T-cell (primary cell): Measurements from ENCODE around the gene STAMBPL1. TPM values are rescaled to one million over a fixed set of nuclear protein-coding genes. Genes with fewer than 3 reads are reported as not detected.

Experiments used
- ATAC-seq, 4 experiments: fragments of 200-7000 bp in 3 of 4; fragments of 150-1000 bp in 1 of 4; cut with Tn5 transposase; replicated peaks in 1 of 4; 1 replicate in 3 of 4; 2 replicates in 1 of 4; pipeline ENCODE4 v1.10.0; 2021; ENCODE audit warnings: moderate library complexity in 3 of 4, mild to moderate bottlenecking in 2 of 4, moderate number of reproducible peaks in 1 of 4
- CTCF ChIA-PET, 2 donors: fragments of 300-600 bp; sonication (Branson Sonifier 250); formaldehyde crosslinking; loops; one replicate each; lab custom pipeline; 2022; ENCODE audit warnings: antibody characterized with exemption in 2 of 2; lab: Charles Lee
- POLR2A ChIA-PET, 2 donors: fragments of 300-600 bp; sonication (Branson Sonifier 250); formaldehyde crosslinking; loops; one replicate each; lab custom pipeline; 2022; ENCODE audit warnings: antibody characterized with exemption in 2 of 2; lab: Charles Lee
- DNase-seq, 35 experiments: peaks; one replicate each; pipeline versions ENCODE4 v3.0.0 to v3.0.0-alpha.2; 2013 to 2023
- H3K27ac ChIP-seq: one replicate; pipeline ENCODE4 v1.5.1; 2013; ENCODE audit warnings: low read length
- H3K27me3 ChIP-seq, 2 experiments: replicated peaks in 1 of 2; 1 replicate in 1 of 2; 2 replicates in 1 of 2; pipeline versions ENCODE4 v1.6.1 to v1.7.0; 2013; ENCODE audit warnings: low read length in 1 of 2, mixed read lengths in 1 of 2; ENCODE audit not compliant: control insufficient read depth in 2 of 2, insufficient read depth in 2 of 2; ENCODE audit errors: extremely low read depth in 1 of 2
- H3K36me3 ChIP-seq, 2 donors: 1 replicate in 1 of 2; 2 replicates in 1 of 2; pipeline versions ENCODE4 v1.6.1 to v1.7.0; 2013; ENCODE audit warnings: low read length in 1 of 2; ENCODE audit not compliant: control insufficient read depth in 2 of 2, insufficient read depth in 1 of 2; ENCODE audit errors: extremely low read depth in 1 of 2
- H3K4me1 ChIP-seq, 2 experiments: 1 replicate in 1 of 2; 2 replicates in 1 of 2; pipeline versions ENCODE4 v1.6.1 to v1.7.0; 2013; ENCODE audit warnings: low read length in 2 of 2, mixed read lengths in 1 of 2; ENCODE audit not compliant: insufficient read depth in 2 of 2, control insufficient read depth in 1 of 2; ENCODE audit errors: extremely low read depth in 1 of 2
- H3K4me3 ChIP-seq, 2 donors: 1 replicate in 1 of 2; 2 replicates in 1 of 2; pipeline versions ENCODE4 v1.5.1 to v1.7.0; 2013; ENCODE audit warnings: mild to moderate bottlenecking in 2 of 2, low read length in 1 of 2, moderate library complexity in 1 of 2; ENCODE audit not compliant: control insufficient read depth in 1 of 2; ENCODE audit errors: extremely low read depth in 1 of 2
- H3K9me3 ChIP-seq: 2 replicates; pipeline ENCODE4 v1.7.0; 2013
- H3K27ac Mint-ChIP-seq, 2 donors: one replicate each; pipeline ENCODE4 v1.8.0; 2020 to 2021; ENCODE audit warnings: mild to moderate bottlenecking in 2 of 2, mixed read lengths in 2 of 2
- H3K27me3 Mint-ChIP-seq, 2 donors: one replicate each; pipeline ENCODE4 v1.8.0; 2021 to 2022; ENCODE audit warnings: mixed read lengths in 2 of 2
- H3K36me3 Mint-ChIP-seq: one replicate; pipeline ENCODE4 v1.8.0; 2021; ENCODE audit warnings: mixed read lengths
- H3K4me1 Mint-ChIP-seq, 3 donors: one replicate each; pipeline ENCODE4 v1.8.0; 2020 to 2022; ENCODE audit warnings: mixed read lengths in 3 of 3, mild to moderate bottlenecking in 1 of 3
- H3K4me3 Mint-ChIP-seq, 3 donors: one replicate each; pipeline ENCODE4 v1.8.0; 2020 to 2022; ENCODE audit warnings: mild to moderate bottlenecking in 3 of 3, mixed read lengths in 3 of 3, moderate library complexity in 3 of 3
- H3K9me3 Mint-ChIP-seq, 3 donors: one replicate each; pipeline ENCODE4 v1.8.0; 2020 to 2022; ENCODE audit warnings: mixed read lengths in 3 of 3
- WGBS: methylation state at CpG from one replicate; pipeline ENCODE4 v1.1.5; 2013; ENCODE audit warnings: missing lambda C conversion rate; ENCODE audit not compliant: insufficient coverage; 5-methylcytosine and 5-hydroxymethylcytosine counted together
- total RNA-seq, 35 experiments: library from RNA in 6 of 35; stranded (reverse) in 6 of 35; fragments of 120-200 nt in 1 of 35; gene quantifications; one replicate each; pipeline versions ENCODE4 v1.2.1 to v1.2.4 and lab custom pipeline; 2013 to 2026

STAMBPL1 gene
- total RNA-seq, 5 donors from 2014 or later (not counting 1 experiment from before 2014, with no cell fraction given) = 27.5 to 37.8 (median 34.5) TPM

GRCh38 chr10:88851706-88852105, 28.3 kb upstream of the STAMBPL1 start, which contains the start of gene ANKRD22:
ANKRD22 (minus strand) TSS chr10:88851844; CDS start chr10:88851607, 237 bp downstream.
- Histone ChIP-seq H3K27ac (no peak within 1 kb of the TSS), H3K9me3 (no peaks in the 10 kb centered on the region), H3K36me3 (no peaks in the 10 kb centered on the region), H3K4me3 (no peak within 1 kb of the TSS), H3K27me3 (no peaks in the 10 kb centered on the region), H3K4me1 (peaks cover 0 to 3% of the 10 kb centered on the region in 2 experiments)
- Mint-ChIP-seq H3K9me3 (no peaks in the 10 kb centered on the region), H3K4me3 (no peak within 1 kb of the TSS), H3K27me3 (no peaks in the 10 kb centered on the region), H3K4me1 (peaks cover 7 to 10% (median 8%) of the 10 kb centered on the region in 3 donors), H3K36me3 (no peaks in the 10 kb centered on the region), H3K27ac (no peak within 1 kb of the TSS)
- DNase-seq (no peak), ATAC-seq (no peak)
- ChIA-PET POLR2A (interaction anchor here in 1 of 2 donors (0.6 to 0.7 kb wide), 2 partner anchors 176 to 203 kb away, joined by 3 read pairs; no protein-coding TSS in a partner anchor), CTCF (interaction anchor here in 1 of 2 donors (1.1 kb wide), 1 partner anchor 14 kb away, joined by 3 read pairs; no protein-coding TSS in a partner anchor)
- 71% methylated on average over 2 of the region's 5 CpGs for whole genome bisulfite sequencing

GRCh38 chr10:88852327-88852726, 27.7 kb upstream of the STAMBPL1 start:
- DNase-seq (no peak), ATAC-seq (no peak)
- Histone ChIP-seq H3K27me3 (no peaks in the 10 kb centered on the region), H3K9me3 (no peaks in the 10 kb centered on the region), H3K27ac (no peak overlapping the region), H3K4me1 (peaks cover 0 to 3% of the 10 kb centered on the region in 2 experiments), H3K4me3 (no peak overlapping the region), H3K36me3 (no peaks in the 10 kb centered on the region)
- ChIA-PET CTCF (interaction anchor here (1.0 to 2.7 kb wide), 3 partner anchors 16 to 159 kb away, joined by 3 to 10 read pairs (median 3); no protein-coding TSS in a partner anchor), POLR2A (interaction anchor here in 1 of 2 donors (0.7 kb wide), 1 partner anchor 175 kb away, joined by 3 read pairs; no protein-coding TSS in a partner anchor)
- Mint-ChIP-seq H3K4me1 (peaks cover 7 to 10% (median 8%) of the 10 kb centered on the region in 3 donors), H3K27me3 (no peaks in the 10 kb centered on the region), H3K27ac (no peak overlapping the region), H3K4me3 (no peak overlapping the region), H3K36me3 (no peaks in the 10 kb centered on the region), H3K9me3 (no peaks in the 10 kb centered on the region)
- 91% methylated on average over 4 of the region's 4 CpGs for WGBS

- ATAC-seq = no peak
- H3K4me1 Mint-ChIP-seq = peaks cover 7 to 8% (median 7%) of the 10 kb centered on the region in 3 donors
These were observed 26.7 kb upstream of the STAMBPL1 start for GRCh38 chr10:88853155-88853881.

GRCh38 chr10:88854684-88855083, 25.4 kb upstream of the STAMBPL1 start:
- DNase-seq (no peak), ATAC-seq (no peak)
- Mint-ChIP-seq H3K4me3 (no peak overlapping the region), H3K27me3 (peaks cover 0 to 2% of the 10 kb centered on the region in 2 donors), H3K4me1 (no peaks in the 10 kb centered on the region), H3K36me3 (no peaks in the 10 kb centered on the region), H3K27ac (no peak overlapping the region), H3K9me3 (no peaks in the 10 kb centered on the region)
- Histone ChIP-seq H3K4me1 (no peaks in the 10 kb centered on the region), H3K27me3 (no peaks in the 10 kb centered on the region), H3K4me3 (no peak overlapping the region), H3K36me3 (no peaks in the 10 kb centered on the region), H3K27ac (no peak overlapping the region), H3K9me3 (no peaks in the 10 kb centered on the region)
- ChIA-PET CTCF (interaction anchor here in 1 of 2 donors (2.7 kb wide), 1 partner anchor 18 kb away, joined by 10 read pairs; no protein-coding TSS in a partner anchor), POLR2A (interaction anchor here in 1 of 2 donors (0.6 kb wide), 2 partner anchors 11 to 20 kb away, joined by 3 read pairs; no protein-coding TSS in a partner anchor)
- WGBS = 100% methylated on average over 1 of the region's 3 CpGs

More at GRCh38 chr10:88853155-88853881, 26.7 kb upstream of the STAMBPL1 start:
- ChIA-PET POLR2A (no interaction called here), CTCF (interaction anchor here (0.5 to 2.7 kb wide), 5 partner anchors 16 to 160 kb away, joined by 3 to 10 read pairs (median 3); no protein-coding TSS in a partner anchor)
- Histone ChIP-seq H3K27ac (no peak overlapping the region), H3K36me3 (no peaks in the 10 kb centered on the region), H3K4me1 (peaks cover 0 to 3% of the 10 kb centered on the region in 2 experiments), H3K9me3 (no peaks in the 10 kb centered on the region), H3K4me3 (no peak overlapping the region), H3K27me3 (no peaks in the 10 kb centered on the region)
- Mint-ChIP-seq H3K9me3 (no peaks in the 10 kb centered on the region), H3K27ac (no peak overlapping the region), H3K36me3 (no peaks in the 10 kb centered on the region), H3K4me3 (no peak overlapping the region), H3K27me3 (no peaks in the 10 kb centered on the region)
- DNase-seq = no peak
- WGBS = 40% methylated on average over 2 of the region's 4 CpGs

- no peaks in the 10 kb centered on the region for H3K4me1 ChIP-seq
- H3K27ac ChIP-seq = no peak overlapping the region
- H3K36me3 Mint-ChIP-seq = no peaks in the 10 kb centered on the region
- no peak overlapping the region for H3K4me3 ChIP-seq
- no peaks in the 10 kb centered on the region for H3K4me1 Mint-ChIP-seq
- ATAC-seq = no peak
- H3K9me3 Mint-ChIP-seq = no peaks in the 10 kb centered on the region
- DNase-seq = no peak
- no peaks in the 10 kb centered on the region for H3K9me3 ChIP-seq
- CTCF ChIA-PET = interaction anchor here in 1 of 2 donors (0.8 kb wide), 1 partner anchor 17 kb away, joined by 3 read pairs; no protein-coding TSS in a partner anchor
- no peak overlapping the region for H3K4me3 Mint-ChIP-seq
- H3K36me3 ChIP-seq = no peaks in the 10 kb centered on the region
- peaks cover 0 to 4% of the 10 kb centered on the region in 2 donors for H3K27me3 Mint-ChIP-seq
- POLR2A ChIA-PET = interaction anchor here in 1 of 2 donors (0.6 kb wide), 1 partner anchor 175 kb away, joined by 4 read pairs; no protein-coding TSS in a partner anchor
- H3K27me3 ChIP-seq = no peaks in the 10 kb centered on the region
- H3K27ac Mint-ChIP-seq = no peak overlapping the region
These were observed 22.2 kb upstream of the STAMBPL1 start for GRCh38 chr10:88857831-88858230.

GRCh38 chr10:88858491-88858890, 21.6 kb upstream of the STAMBPL1 start:
- Histone ChIP-seq H3K36me3 (no peaks in the 10 kb centered on the region), H3K27me3 (no peaks in the 10 kb centered on the region), H3K4me1 (no peaks in the 10 kb centered on the region), H3K9me3 (no peaks in the 10 kb centered on the region), H3K27ac (no peak overlapping the region), H3K4me3 (no peak overlapping the region)
- Mint-ChIP-seq H3K36me3 (no peaks in the 10 kb centered on the region), H3K27ac (no peak overlapping the region), H3K4me3 (no peak overlapping the region), H3K9me3 (no peaks in the 10 kb centered on the region), H3K4me1 (no peaks in the 10 kb centered on the region), H3K27me3 (peaks cover 0 to 6% of the 10 kb centered on the region in 2 donors)
- ChIA-PET POLR2A (no interaction called here), CTCF (interaction anchor here in 1 of 2 donors (0.6 kb wide), 1 partner anchor 53 kb away, joined by 3 read pairs; no protein-coding TSS in a partner anchor)
- ATAC-seq (no peak), DNase-seq (no peak)
- no CpG with 5 or more reads among the region's 2 CpGs for WGBS
